8988T (cell line): ENCODE results near the gene RPS14.

Experiments
- DNase-seq: peaks from one replicate; pipeline ENCODE4 v3.0.0; 2011

RPS14 gene

GRCh38 chr5:150412319-150413175 lies 37.0 kb downstream of the RPS14 start, which contains the start of gene CD74:
Gene CD74, minus strand, starts transcription at chr5:150412910. Its CDS starts 161 bp downstream, at chr5:150412749.
- DNase-seq: peak; percentile 35

- DNase-seq: no peak
Observed at GRCh38 chr5:150411245-150411979, 38.1 kb downstream of the RPS14 start.

GRCh38 chr5:150410524-150411244 lies 38.9 kb downstream of the RPS14 start:
- peak; percentile 46 for DNase-seq

- peak; percentile 88 for DNase-seq
Observed at GRCh38 chr5:150409638-150410523, 39.7 kb downstream of the RPS14 start.

DNA sequence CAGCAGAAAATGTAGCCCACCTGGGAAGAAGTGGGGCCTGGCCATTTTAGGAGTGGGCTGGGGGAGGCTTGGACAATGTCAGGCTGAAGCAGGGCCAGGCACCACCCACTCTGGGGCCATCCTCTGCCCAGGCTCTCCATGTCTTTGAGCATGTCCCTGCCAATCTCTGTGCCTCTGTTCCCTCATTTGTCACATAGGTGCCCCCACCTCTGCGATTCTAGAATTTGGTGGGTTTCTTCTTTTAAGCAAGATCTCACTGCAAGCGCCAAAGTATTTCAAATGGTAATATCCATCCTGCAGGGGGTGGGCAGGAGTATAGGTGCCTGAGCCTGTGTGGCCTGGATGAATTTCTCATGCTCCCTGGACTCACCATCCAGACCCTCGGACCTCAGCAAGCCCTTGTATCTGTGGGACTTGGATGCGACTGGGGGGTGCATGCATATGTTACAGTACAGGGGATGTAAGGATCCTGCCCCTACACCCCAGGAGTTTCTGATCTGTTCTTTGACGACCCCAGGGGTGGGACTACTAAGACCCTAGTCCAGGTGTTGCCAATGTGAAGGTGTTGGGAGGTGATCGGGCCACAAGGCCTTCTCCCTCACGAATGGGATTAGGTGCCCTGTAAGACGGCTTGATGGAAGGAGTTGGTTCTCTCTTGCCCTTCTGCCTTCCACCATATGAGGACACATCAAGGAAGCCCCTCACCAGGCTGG lies 41.2 kb downstream of the RPS14 start:
- no peak for DNase-seq

DNA sequence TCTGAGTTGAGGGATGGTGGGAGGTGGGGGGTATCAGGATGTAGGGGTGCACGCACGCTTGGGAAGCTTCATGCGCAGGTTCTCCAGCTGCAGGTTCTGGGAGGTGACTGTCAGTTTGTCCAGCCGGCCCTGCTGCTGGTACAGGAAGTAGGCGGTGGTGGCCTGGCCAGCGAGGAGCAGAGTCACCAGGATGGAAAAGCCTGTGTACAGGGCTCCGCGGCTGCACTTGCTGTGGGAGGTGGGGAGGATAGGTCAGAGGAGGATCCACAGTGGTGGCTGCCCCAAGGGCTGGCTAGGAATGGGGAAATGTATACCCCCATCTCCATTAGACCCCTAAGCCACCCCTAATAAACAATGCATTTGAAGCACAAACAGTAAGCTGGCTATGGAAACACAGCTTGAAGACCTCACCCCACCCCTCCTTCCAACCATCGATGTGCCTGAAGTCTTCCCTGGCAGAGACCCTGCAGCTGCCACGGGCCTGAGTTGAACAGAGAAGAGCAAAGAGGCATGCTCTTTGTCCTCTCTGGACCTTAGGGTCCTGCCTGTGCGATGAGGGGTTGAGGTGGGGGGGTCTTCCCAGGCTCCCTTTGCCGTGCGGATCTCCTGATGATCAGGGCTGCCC lies 42.3 kb downstream of the RPS14 start:
- DNase-seq: no peak

- DNase-seq: no peak
Observed at GRCh38 chr5:150406723-150407095, 42.8 kb downstream of the RPS14 start.

DNA sequence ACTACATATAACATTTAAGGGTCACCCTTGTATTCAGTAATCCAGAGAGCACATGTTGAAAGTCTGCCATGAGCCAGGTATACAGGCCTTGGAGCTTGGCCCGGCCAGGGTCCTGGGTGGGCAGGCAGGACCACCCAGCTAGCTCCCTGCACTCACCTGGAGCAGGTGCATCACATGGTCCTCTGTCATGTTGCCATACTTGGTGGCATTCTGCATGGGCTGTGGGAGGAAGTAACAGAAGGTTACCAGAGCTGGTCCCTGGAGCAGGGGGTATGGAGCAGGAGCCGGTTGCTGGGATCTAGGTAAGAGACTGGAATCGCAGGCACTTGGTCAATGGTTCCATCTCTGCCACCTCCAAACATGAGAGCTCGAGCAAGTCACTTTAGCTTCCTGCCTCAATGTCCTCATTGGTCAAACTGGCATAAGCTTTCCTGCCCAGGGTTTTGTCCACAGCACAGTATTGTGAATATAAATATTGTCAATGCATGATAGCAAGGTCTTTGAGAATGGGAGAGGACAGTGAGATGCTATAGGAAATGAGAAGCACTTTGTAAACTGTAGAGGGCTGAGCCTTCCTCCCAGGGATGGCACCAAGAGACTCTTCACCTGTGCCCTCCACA lies 43.3 kb downstream of the RPS14 start:
- no peak for DNase-seq

GRCh38 chr5:150404941-150405816 lies 44.4 kb downstream of the RPS14 start:
- no peak for DNase-seq

DNA sequence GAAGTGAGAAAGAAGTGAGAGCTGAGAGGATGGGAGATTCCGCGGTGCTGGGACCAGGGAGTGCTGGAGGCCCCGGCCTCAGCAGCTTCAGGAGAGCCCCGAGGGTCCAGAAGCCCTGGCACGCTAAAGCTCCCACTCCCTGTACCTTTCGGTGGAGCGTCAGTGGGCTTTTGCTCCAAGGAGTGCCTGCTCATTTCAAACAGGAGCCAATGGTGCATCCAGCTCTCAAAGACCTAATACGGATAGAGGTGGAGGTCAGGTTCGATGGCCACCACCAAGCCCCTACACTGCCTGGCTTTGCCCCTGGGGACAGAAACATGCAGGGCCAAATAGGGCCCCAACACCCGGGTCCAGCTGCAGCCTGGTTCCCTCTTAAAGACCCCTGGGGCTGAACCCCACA lies 45.0 kb downstream of the RPS14 start:
- no peak for DNase-seq

DNA sequence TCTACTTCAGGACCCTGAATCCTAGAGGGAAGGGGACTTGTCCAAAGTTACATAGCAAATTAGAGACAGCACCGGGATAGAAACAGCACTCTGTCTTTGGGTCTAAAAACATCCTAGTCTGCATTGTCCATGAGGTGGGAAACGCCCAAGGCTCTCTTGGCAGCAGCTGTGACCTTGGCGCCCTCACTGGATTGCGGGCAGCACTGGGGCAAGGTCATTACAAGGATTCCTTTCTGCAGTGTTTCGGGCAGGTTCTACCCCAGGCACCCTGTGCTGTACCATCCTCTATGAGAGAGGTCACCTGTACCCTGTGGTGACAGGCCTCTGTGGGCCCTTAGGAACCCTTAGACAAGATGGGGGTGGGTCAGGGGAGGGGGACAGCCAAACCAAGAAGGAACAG lies 45.4 kb downstream of the RPS14 start:
- no peak for DNase-seq

DNA sequence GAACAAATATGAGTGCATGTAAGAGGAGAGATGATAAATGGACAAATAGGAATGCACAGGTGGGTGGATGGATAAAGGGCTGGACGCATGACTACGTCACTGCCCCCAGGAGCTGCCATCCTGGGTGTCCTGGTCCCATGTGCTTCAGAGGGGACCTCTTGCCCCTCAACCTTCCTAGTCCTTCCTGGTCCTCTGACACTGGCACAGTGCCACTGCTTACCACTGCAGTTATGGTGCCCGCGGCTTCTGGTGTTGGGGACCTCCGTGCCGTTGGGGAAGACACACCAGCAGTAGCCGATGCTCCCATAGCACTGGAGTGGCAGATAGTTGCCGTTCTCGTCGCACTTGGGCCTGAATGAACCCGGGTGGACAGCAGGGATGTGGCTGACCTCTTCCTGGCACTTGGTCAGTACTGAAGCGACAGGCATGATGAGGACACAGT lies 46.6 kb downstream of the RPS14 start:
- no peak for DNase-seq

- no peak for DNase-seq
Observed at GRCh38 chr5:150402229-150402773, 47.2 kb downstream of the RPS14 start.

DNA sequence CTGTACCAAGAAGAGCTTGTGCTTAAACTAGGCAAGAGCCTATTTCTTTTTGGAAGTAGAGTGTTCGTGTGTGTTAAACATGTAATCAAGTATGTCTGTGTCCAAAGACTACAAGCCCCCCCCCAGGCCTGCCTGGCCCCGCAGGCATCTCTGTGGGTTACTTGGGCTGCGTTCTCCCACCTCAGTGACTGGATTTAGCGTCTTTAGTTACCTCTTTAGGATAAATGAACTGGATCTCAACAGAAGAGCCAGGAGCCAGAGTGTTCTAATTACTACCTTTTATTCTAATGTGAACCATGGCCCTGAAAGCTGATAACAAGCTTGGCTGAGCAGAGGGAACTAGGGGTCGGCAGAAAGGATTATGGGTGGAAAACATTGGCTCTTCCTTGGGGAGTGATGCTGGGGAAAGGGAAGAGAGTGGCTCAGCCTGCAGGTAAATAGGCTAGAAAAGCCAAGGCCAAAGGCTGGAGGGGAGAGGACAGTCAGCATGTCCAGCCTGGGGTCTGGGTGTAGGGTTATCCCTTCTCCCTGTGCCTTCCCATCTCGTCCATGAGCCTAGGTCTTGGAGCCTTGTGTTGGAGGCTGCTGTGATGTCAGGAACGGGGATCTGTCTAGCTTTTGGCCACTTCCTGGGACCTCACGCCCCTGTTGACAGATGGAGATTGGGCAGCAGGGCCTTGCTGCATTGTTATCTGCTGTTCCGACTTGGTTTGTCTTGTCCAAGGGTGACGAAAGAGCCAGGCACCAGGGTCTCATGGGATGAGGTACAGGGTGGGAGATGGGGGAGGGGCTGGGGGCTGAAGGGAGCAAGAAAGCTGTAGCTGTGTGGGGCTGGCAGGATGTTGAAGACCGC lies 47.9 kb downstream of the RPS14 start:
- DNase-seq: no peak

DNA sequence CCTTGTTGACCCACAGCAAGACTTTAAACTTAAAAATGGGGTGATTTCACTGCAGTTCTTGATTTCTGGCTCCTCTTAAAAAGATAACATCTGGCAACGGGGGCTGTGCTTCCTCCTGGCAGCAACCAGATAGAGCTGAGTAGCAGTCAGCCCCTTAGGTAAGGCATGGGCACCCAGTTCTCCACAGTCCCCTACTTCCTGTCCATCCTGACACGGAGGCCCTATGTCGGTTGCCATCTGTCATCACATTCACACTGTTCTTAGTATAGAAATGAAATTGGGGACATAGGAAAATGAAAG lies 48.5 kb downstream of the RPS14 start:
- no peak for DNase-seq

GRCh38 chr5:150400316-150401075 lies 49.0 kb downstream of the RPS14 start:
- DNase-seq: no peak

DNA sequence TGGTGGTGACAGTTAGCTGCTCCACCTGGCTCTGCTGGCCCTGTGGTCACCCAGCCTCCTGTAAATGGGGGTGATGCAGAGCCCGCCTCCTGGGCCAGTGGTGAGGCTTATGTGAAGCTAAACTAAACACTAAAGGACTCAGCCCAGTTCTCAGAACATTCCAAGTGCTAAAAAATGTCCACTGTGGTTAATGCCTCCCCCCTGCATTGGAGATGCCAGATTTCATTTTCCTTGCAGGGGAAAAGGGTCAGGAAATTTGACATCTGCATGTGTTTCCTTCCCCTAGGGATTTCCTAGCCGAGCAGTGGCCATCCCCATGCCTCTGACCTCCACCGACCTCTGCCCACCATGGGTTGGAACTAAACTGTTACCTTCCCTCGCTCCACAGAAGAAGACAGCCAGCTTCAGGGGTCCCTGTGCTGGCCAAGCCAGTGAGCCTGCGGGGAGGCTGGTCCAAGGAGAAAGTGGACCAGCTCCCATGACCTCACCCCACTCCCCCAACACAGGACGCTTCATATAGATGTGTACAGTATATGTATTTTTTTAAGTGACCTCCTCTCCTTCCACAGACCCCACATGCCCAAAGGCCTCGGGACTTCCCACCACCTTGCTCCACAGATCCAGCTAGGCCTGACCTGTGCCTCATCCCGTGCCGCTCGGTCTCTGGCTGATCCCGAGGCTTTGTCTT lies 49.9 kb downstream of the RPS14 start:
- no peak for DNase-seq
